LNCAP (cell line): ENCODE results near the gene FGF19.

Source experiments
- TF ChIP-seq, protein P1 (sequence below): fragments of 450-650 bp; IDR thresholded peaks from 2 replicates; pipeline ENCODE4 v1.5.1; 2017; ENCODE audit warnings: mild to moderate bottlenecking

Gene FGF19

GRCh38 chr11:69670158-69670845 lies 33.5 kb downstream of the FGF19 start:
- TF ChIP-seq, protein P1, sequence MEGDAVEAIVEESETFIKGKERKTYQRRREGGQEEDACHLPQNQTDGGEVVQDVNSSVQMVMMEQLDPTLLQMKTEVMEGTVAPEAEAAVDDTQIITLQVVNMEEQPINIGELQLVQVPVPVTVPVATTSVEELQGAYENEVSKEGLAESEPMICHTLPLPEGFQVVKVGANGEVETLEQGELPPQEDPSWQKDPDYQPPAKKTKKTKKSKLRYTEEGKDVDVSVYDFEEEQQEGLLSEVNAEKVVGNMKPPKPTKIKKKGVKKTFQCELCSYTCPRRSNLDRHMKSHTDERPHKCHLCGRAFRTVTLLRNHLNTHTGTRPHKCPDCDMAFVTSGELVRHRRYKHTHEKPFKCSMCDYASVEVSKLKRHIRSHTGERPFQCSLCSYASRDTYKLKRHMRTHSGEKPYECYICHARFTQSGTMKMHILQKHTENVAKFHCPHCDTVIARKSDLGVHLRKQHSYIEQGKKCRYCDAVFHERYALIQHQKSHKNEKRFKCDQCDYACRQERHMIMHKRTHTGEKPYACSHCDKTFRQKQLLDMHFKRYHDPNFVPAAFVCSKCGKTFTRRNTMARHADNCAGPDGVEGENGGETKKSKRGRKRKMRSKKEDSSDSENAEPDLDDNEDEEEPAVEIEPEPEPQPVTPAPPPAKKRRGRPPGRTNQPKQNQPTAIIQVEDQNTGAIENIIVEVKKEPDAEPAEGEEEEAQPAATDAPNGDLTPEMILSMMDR = peak; percentile 94

GRCh38 chr11:69669486-69669885 lies 34.3 kb downstream of the FGF19 start:
- TF ChIP-seq, protein P1 = no peak

GRCh38 chr11:69667619-69668604 lies 35.9 kb downstream of the FGF19 start:
- TF ChIP-seq, protein P1 = no peak

DNA sequence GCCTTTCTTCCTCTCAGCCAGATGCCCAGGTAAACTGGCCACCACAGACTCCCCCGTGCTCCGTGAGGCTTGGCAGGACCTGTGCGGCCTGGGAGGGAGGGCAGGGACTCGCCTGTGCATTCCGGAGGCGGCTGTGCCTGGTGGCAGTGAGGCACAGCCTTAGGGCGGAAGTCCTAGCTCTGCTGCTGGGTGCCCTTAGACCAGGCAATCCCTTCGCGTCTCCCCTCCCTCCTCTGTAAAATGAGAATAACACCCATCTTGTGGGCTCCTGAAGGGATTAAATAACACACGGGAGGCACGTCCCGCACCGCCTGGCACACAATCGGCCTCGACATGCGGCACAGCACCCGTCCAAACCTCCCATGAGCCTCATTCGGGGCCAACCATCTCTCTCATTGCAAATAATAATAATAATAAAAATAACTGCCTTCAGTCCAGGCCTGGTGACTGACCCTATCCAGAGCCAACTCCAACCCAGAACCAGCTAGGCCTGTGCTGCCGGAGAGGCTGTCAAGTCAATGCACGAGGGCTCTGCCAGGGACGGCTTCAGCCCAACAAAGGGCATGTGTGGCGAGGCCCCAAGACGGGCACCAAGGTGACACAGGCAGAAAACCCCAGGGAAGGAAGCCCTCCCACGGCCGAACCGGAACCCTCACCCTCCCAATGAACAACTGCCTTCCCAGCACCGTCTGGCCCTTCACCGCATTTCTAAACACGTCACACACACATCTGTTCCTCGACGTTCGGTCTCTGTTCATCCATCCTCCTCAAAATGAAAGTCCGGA lies 36.9 kb downstream of the FGF19 start:
- TF ChIP-seq, protein P1 = no peak

DNA sequence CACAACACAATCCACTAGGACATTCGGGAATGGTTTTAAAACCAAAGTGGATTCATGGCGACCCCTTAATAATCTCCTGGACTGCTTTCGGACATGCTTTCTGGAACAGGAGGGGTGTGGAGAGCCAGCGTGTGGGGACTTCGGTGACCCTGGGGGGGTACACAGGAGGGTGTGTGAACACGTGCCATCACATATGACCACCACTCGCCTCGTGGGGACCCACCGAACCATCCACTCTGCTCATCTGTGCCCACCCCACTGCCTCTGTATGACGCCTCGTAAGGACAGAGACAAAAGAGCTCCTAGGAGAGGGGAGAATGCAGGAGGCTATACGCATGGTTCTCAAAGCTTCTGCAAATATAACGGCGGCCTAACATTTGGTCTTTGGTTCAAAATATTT lies 37.6 kb downstream of the FGF19 start:
- TF ChIP-seq, protein P1 = no peak

DNA sequence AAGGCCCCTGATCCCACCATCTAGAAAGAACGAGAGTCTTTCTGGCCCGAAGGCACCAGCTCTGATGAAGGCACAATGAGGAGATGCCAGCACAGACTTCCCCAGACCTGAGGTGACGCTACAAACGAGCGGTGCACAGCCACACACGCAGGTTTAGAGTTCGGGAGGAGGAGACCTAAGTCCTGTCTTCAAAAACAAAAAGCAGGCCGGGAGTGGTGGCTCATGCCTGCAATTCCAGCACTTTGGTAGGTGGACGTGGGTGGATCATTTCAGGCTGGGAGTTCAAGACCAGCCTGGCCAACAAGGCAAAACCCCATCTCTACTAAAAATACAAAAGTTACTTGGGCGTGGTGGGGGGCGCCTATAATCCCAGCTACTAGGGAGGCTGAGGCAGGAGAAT lies 38.2 kb downstream of the FGF19 start:
- TF ChIP-seq, protein P1 = no peak

GRCh38 chr11:69664901-69665300 lies 38.9 kb downstream of the FGF19 start:
- TF ChIP-seq, protein P1 = no peak
